Gastrocnemius medialis (tissue), 4 donors: ENCODE results near the gene SEMA3E.

Source experiments
- POLR2A ChIP-seq, 2 donors: fragments of 450-650 bp; IDR thresholded peaks; one replicate each; pipeline ENCODE4 v1.6.1; 2017; ENCODE audit warnings: antibody characterized with exemption in 2 of 2, mild to moderate bottlenecking in 2 of 2, moderate library complexity in 2 of 2
- TF ChIP-seq, protein P1 (sequence below), 5 experiments: fragments of 450-650 bp in 3 of 5; fragments of 200-600 bp in 2 of 5; sonication (generic) in 2 of 5; IDR thresholded peaks in 4 of 5; conservative IDR thresholded peaks in 1 of 5; 1 replicate in 4 of 5; 2 replicates in 1 of 5; pipeline ENCODE4 v1.5.1; 2016 to 2019; ENCODE audit warnings: antibody characterized with exemption in 5 of 5, mild to moderate bottlenecking in 3 of 5, moderate library complexity in 3 of 5

DNA sequence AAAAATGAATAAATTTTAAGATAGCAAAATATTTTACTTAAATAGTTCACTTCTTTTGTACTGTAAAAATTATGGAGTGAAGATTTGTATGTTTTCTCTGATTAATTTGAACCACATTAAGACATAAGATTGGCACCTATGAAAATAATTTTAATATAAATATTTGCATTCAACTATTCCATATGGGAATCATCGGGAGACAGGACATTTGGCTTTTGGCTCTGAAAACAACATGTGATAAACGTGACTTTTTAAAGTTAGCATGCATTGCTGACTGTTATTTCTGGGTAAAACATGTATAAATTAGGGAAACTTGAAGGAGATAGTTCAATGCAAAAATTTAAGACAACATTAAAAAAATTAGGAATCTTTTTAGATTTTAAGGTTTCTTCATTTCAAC, 117.2 kb downstream of the SEMA3E start:
- TF ChIP-seq, protein P1, sequence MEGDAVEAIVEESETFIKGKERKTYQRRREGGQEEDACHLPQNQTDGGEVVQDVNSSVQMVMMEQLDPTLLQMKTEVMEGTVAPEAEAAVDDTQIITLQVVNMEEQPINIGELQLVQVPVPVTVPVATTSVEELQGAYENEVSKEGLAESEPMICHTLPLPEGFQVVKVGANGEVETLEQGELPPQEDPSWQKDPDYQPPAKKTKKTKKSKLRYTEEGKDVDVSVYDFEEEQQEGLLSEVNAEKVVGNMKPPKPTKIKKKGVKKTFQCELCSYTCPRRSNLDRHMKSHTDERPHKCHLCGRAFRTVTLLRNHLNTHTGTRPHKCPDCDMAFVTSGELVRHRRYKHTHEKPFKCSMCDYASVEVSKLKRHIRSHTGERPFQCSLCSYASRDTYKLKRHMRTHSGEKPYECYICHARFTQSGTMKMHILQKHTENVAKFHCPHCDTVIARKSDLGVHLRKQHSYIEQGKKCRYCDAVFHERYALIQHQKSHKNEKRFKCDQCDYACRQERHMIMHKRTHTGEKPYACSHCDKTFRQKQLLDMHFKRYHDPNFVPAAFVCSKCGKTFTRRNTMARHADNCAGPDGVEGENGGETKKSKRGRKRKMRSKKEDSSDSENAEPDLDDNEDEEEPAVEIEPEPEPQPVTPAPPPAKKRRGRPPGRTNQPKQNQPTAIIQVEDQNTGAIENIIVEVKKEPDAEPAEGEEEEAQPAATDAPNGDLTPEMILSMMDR (IDR thresholded peaks at IDR 0.05 in 4 of 5, conservative IDR thresholded peaks at IDR 0.05 in 1 of 5): no peak
- no peak for TF ChIP-seq POLR2A (IDR thresholded peaks at IDR 0.05)
